HG03565 (cell line): ENCODE data around the gene ZGLP1.
A peak's percentile ranks its signal among the peaks of the same experiment; 100 is the strongest.

Experiments used
- ATAC-seq: cut with Tn5 transposase; IDR thresholded peaks from one replicate; pipeline ENCODE4 v1.9.1; 2021; ENCODE audit warnings: mild to moderate bottlenecking, moderate library complexity; ENCODE audit not compliant: unreplicated experiment

Gene ZGLP1

GRCh38 chr19:10328558-10329429 is 19.2 kb upstream of the ZGLP1 start:
- no peak for ATAC-seq

GRCh38 chr19:10327793-10328192 is 18.2 kb upstream of the ZGLP1 start:
- no peak for ATAC-seq

GRCh38 chr19:10325732-10326131 is 16.1 kb upstream of the ZGLP1 start:
- ATAC-seq, result no peak

- no peak for ATAC-seq
Measured at GRCh38 chr19:10321874-10322835, 12.5 kb upstream of the ZGLP1 start.

GRCh38 chr19:10321417-10321797 is 11.8 kb upstream of the ZGLP1 start:
- no peak for ATAC-seq

- ATAC-seq, result no peak
Measured at GRCh38 chr19:10320602-10321416, 11.2 kb upstream of the ZGLP1 start.

- no peak for ATAC-seq
Measured at GRCh38 chr19:10318807-10319682, 9.4 kb upstream of the ZGLP1 start.

GRCh38 chr19:10317857-10318462 is 8.3 kb upstream of the ZGLP1 start:
- ATAC-seq, result no peak

- no peak for ATAC-seq
Measured at GRCh38 chr19:10317045-10317856, 7.6 kb upstream of the ZGLP1 start.

- no peak for ATAC-seq
Measured at GRCh38 chr19:10316229-10317044, 6.8 kb upstream of the ZGLP1 start.

- peak; percentile 66 for ATAC-seq
Measured at GRCh38 chr19:10315335-10316214, 6.0 kb upstream of the ZGLP1 start, which contains the start of gene FDX2. FDX2 (minus strand) TSS chr19:10316015; CDS start chr19:10315996, 19 bp downstream.

GRCh38 chr19:10306327-10306726 is 3.3 kb downstream of the ZGLP1 start:
- ATAC-seq, result no peak

- no peak for ATAC-seq
Measured at GRCh38 chr19:10305139-10305806, 4.3 kb downstream of the ZGLP1 start.

- ATAC-seq, result no peak
Measured at GRCh38 chr19:10299545-10300458, 9.8 kb downstream of the ZGLP1 start.
